NCI-H187 treated with DMSO at 0.1 percent for 48 hours (cell line): Measurements from ENCODE around the gene KLHL10.

ENCODE experiments used
- DNase-seq: peaks from one replicate; lab custom pipeline; 2025; lab: John Stamatoyannopoulos, UW

The KLHL10 gene

DNA sequence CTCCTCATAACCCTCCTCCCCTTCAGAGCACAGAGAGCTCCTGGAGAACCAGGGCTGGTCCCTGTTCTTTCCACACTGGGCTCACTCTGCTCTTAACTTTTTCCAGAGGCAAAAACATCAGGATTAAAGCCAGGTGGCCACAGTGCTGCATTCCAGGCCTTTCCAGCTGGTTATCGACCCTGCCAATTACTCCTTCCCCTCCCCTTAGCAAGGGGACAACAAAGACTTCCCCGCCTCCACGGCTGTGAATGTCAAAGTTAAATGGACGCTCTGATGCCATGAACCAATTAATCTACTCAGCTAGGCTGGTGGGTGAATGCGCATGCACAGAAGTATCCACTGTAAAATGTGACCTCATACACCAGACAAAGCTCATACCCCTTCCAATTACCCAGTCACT is 58.0 kb downstream of the KLHL10 start:
- no peak for DNase-seq

DNA sequence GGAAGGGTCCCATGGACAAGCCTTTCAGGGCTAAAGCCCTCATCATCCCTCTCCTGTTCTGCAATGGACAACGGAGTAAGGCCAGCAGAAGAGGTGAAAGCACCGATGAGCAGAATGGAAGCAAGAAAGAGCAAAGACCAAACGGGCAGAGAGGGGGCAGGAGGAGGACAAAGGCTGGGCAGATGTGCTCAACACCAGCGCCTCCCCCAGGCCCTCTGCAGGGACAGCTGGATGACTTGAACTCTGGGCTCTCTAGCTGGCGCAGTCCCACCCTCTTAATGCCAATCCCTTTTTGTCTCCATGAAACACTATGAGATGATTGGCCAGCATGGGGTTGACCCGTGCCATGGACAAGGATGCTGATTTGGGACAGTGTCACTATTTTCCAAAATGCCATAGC is 59.1 kb downstream of the KLHL10 start:
- no peak for DNase-seq
